ENCODE results near the gene HELZ. TPM values are rescaled to one million over a fixed set of nuclear protein-coding genes. Genes with fewer than 3 reads are reported as not detected.

HELZ gene
- total and polyA plus RNA-seq, 2 donors (not counting 1 experiment from before 2014, with no cell fraction given), result 18.9 to 28.1 TPM

DNA sequence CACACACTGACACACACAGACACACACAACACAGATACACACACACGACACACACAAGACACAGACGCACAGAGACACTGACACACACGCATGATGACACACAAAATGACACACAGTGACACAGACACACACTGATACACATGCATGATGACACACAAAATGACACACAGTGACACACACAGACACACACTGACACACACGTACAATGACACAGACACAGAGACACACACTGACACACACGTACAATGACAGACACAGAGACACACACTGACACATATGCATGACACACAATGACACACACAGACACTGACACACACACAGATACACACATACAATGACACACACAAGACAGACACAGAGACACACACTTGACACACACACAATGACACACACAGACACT lies 190.4 kb downstream of the HELZ start:
- H3K36me3 ChIP-seq (ENCODE audit: control insufficient read depth, insufficient read depth, low read length), result no peaks in the 10 kb centered on the region
- no peak overlapping the region for H2AFZ ChIP-seq (ENCODE audit: low read length)
- H3K4me3 ChIP-seq (replicated peaks in 1 of 4; ENCODE audit: control extremely low read depth in 1 of 4, insufficient read depth in 1 of 4, low read depth in 3 of 4, low read length in 4 of 4), result no peak overlapping the region
- no peaks in the 10 kb centered on the region for H4K20me1 ChIP-seq (ENCODE audit: control insufficient read depth, extremely low read depth, insufficient read depth, low read length)
- no peak overlapping the region for H3K27ac ChIP-seq (ENCODE audit: insufficient read depth, low read length)
- DNase-seq (ENCODE audit: low read depth in 2 of 2), result no peak
- H3K27me3 ChIP-seq (ENCODE audit: control insufficient read depth, insufficient read depth, low read length), result no peaks in the 10 kb centered on the region
- no peaks in the 10 kb centered on the region for H3K9me3 ChIP-seq (ENCODE audit: control insufficient read depth, insufficient read depth, low read depth, low read length)
- TF ChIP-seq, protein P1, sequence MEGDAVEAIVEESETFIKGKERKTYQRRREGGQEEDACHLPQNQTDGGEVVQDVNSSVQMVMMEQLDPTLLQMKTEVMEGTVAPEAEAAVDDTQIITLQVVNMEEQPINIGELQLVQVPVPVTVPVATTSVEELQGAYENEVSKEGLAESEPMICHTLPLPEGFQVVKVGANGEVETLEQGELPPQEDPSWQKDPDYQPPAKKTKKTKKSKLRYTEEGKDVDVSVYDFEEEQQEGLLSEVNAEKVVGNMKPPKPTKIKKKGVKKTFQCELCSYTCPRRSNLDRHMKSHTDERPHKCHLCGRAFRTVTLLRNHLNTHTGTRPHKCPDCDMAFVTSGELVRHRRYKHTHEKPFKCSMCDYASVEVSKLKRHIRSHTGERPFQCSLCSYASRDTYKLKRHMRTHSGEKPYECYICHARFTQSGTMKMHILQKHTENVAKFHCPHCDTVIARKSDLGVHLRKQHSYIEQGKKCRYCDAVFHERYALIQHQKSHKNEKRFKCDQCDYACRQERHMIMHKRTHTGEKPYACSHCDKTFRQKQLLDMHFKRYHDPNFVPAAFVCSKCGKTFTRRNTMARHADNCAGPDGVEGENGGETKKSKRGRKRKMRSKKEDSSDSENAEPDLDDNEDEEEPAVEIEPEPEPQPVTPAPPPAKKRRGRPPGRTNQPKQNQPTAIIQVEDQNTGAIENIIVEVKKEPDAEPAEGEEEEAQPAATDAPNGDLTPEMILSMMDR (conservative IDR thresholded peaks at IDR 0.05 in 1 of 2, IDR thresholded peaks at IDR 0.05 in 1 of 2; ENCODE audit: low read depth in 1 of 2, low read length in 2 of 2), result no peak
- TF ChIP-seq EZH2 (IDR thresholded peaks at IDR 0.05; ENCODE audit: low read length, missing control alignments), result no peak
- H3K9ac ChIP-seq (ENCODE audit: insufficient read depth, low read length), result no peak overlapping the region
- no peak overlapping the region for H3K4me2 ChIP-seq (ENCODE audit: extremely low read depth, insufficient read depth, low read length)
- no peaks in the 10 kb centered on the region for H3K79me2 ChIP-seq (ENCODE audit: control insufficient read depth, insufficient read depth, low read length)
- H3K4me1 ChIP-seq (ENCODE audit: control insufficient read depth, extremely low read depth, insufficient read depth, low read length), result no peaks in the 10 kb centered on the region

DNA sequence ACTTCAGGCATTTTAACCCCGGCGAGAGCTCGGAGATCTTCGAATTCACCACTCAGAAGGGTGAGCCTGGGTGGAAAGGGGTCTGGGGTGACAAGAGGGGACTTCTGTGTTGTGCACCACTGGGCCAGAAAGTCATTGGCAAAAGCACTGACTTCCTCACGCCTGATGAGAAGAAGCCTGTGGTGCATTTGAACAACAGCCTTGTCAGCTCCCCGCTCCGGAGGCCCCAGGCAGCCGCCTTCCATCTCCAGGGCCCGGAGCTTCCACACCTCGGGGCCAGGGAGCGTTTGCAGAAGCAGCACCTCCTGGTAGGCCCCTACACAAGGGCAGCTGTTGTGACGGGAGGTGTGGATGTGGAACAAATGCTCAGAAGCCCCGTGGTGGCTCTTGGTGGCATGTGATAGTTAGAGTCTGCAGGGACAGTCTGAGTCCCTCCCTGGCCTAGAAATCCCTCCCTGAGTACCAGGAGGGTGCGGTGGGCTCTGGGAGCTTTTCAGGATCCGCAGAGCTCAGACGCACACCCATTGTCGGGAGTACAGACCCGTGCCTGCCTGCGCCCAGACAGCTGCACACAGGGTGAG lies 190.9 kb downstream of the HELZ start:
- no peak overlapping the region for H3K4me3 ChIP-seq (replicated peaks in 1 of 4; ENCODE audit: control extremely low read depth in 1 of 4, insufficient read depth in 1 of 4, low read depth in 3 of 4, low read length in 4 of 4)
- H3K36me3 ChIP-seq (ENCODE audit: control insufficient read depth, insufficient read depth, low read length), result no peaks in the 10 kb centered on the region
- no peak overlapping the region for H3K4me2 ChIP-seq (ENCODE audit: extremely low read depth, insufficient read depth, low read length)
- H3K9me3 ChIP-seq (ENCODE audit: control insufficient read depth, insufficient read depth, low read depth, low read length), result no peaks in the 10 kb centered on the region
- H3K79me2 ChIP-seq (ENCODE audit: control insufficient read depth, insufficient read depth, low read length), result no peaks in the 10 kb centered on the region
- H3K4me1 ChIP-seq (ENCODE audit: control insufficient read depth, extremely low read depth, insufficient read depth, low read length), result no peaks in the 10 kb centered on the region
- H3K9ac ChIP-seq (ENCODE audit: insufficient read depth, low read length), result no peak overlapping the region
- DNase-seq (ENCODE audit: low read depth in 2 of 2), result no peak
- H3K27me3 ChIP-seq (ENCODE audit: control insufficient read depth, insufficient read depth, low read length), result no peaks in the 10 kb centered on the region
- H3K27ac ChIP-seq (ENCODE audit: insufficient read depth, low read length), result no peak overlapping the region
- TF ChIP-seq EZH2 (IDR thresholded peaks at IDR 0.05; ENCODE audit: low read length, missing control alignments), result no peak
- TF ChIP-seq, protein P1 (conservative IDR thresholded peaks at IDR 0.05 in 1 of 2, IDR thresholded peaks at IDR 0.05 in 1 of 2; ENCODE audit: low read depth in 1 of 2, low read length in 2 of 2), result no peak
- no peak overlapping the region for H2AFZ ChIP-seq (ENCODE audit: low read length)
- no peaks in the 10 kb centered on the region for H4K20me1 ChIP-seq (ENCODE audit: control insufficient read depth, extremely low read depth, insufficient read depth, low read length)

DNA sequence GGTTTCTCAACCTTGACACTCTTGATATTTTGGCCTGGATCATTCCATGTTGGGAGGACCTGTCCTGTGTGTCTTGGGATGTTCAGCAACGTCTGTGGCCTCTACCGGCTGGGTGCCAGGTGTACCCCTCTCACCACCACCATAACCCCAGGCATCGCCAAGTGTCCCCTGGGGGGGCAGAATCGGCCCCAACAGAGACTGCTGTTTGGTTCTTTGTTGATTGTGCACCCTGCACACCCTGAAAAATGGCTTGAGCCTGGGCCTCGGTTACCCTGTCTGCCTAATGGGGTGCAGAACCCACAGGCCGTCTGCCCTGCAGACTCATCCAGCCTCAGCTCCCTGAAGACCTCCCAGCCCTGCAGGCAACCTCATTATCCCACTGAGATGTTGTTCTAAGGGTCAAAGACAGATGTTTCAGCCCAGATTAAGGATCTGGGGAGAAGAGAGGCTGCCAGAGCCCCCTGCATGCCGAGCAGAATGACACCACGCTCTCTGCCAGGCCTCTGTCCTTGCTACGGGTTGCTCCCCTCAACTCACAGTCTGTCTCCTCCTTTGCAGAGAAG lies 191.5 kb downstream of the HELZ start:
- H2AFZ ChIP-seq (ENCODE audit: low read length), result no peak overlapping the region
- no peaks in the 10 kb centered on the region for H3K4me1 ChIP-seq (ENCODE audit: control insufficient read depth, extremely low read depth, insufficient read depth, low read length)
- no peaks in the 10 kb centered on the region for H3K79me2 ChIP-seq (ENCODE audit: control insufficient read depth, insufficient read depth, low read length)
- TF ChIP-seq EZH2 (IDR thresholded peaks at IDR 0.05; ENCODE audit: low read length, missing control alignments), result no peak
- TF ChIP-seq, protein P1 (conservative IDR thresholded peaks at IDR 0.05 in 1 of 2, IDR thresholded peaks at IDR 0.05 in 1 of 2; ENCODE audit: low read depth in 1 of 2, low read length in 2 of 2), result no peak
- no peaks in the 10 kb centered on the region for H3K9me3 ChIP-seq (ENCODE audit: control insufficient read depth, insufficient read depth, low read depth, low read length)
- no peak overlapping the region for H3K4me2 ChIP-seq (ENCODE audit: extremely low read depth, insufficient read depth, low read length)
- H3K9ac ChIP-seq (ENCODE audit: insufficient read depth, low read length), result no peak overlapping the region
- no peak overlapping the region for H3K27ac ChIP-seq (ENCODE audit: insufficient read depth, low read length)
- DNase-seq (ENCODE audit: low read depth in 2 of 2), result no peak
- H4K20me1 ChIP-seq (ENCODE audit: control insufficient read depth, extremely low read depth, insufficient read depth, low read length), result no peaks in the 10 kb centered on the region
- H3K27me3 ChIP-seq (ENCODE audit: control insufficient read depth, insufficient read depth, low read length), result no peaks in the 10 kb centered on the region
- no peak overlapping the region for H3K4me3 ChIP-seq (replicated peaks in 1 of 4; ENCODE audit: control extremely low read depth in 1 of 4, insufficient read depth in 1 of 4, low read depth in 3 of 4, low read length in 4 of 4)
- H3K36me3 ChIP-seq (ENCODE audit: control insufficient read depth, insufficient read depth, low read length), result no peaks in the 10 kb centered on the region

All from fibroblast of lung (primary cell).